ENCODE measurements around the gene PAFAH2. TPM values are rescaled to one million over a fixed set of nuclear protein-coding genes. Genes with fewer than 3 reads are reported as not detected.

The PAFAH2 gene
- total and polyA plus RNA-seq, 2 of the 8 experiments (the other 6 are each of a cell fraction or from before 2014, with no cell fraction given) = 7.7 to 9.3 TPM

- TF ChIP-seq CHD7 (IDR thresholded peaks at IDR 0.05; ENCODE audit: insufficient replicate concordance, low read length) (no peak), ATF2 (IDR thresholded peaks at IDR 0.05; ENCODE audit: low read length) (no peak), TEAD4 (IDR thresholded peaks at IDR 0.05; ENCODE audit: low read depth, low read length) (no peak)
These were observed 38.3 kb upstream of the PAFAH2 start (continued) for GRCh38 chr1:26035959-26036755.

Data from H1 (cell line).